PC-3 (cell line): ENCODE measurements around the gene FXYD1. TPM values are rescaled to one million over a fixed set of nuclear protein-coding genes. Genes with fewer than 3 reads are reported as not detected.

ENCODE experiments used
- ATAC-seq: fragments of 200-7000 bp; cut with Tn5 transposase; 2 replicates; pipeline ENCODE4 v1.9.1; 2020; ENCODE audit warnings: mild to moderate bottlenecking, moderate library complexity
- BruUV-seq: library from RNA; stranded (reverse); fragments of 400-500 nt; replicated peaks from 2 replicates; lab custom pipeline; 2021; lab: Mats Ljungman, UMichigan
- CTCF ChIA-PET: fragments of 300-600 bp; sonication (Branson Sonifier 250); formaldehyde crosslinking; loops from one replicate; lab custom pipeline; 2022; ENCODE audit warnings: antibody characterized with exemption; lab: Charles Lee
- POLR2A ChIA-PET: fragments of 300-600 bp; sonication (Branson Sonifier 250); formaldehyde crosslinking; loops from one replicate; lab custom pipeline; 2022; ENCODE audit warnings: antibody characterized with exemption; ENCODE audit not compliant: unreplicated experiment; lab: Charles Lee
- DNase-seq: peaks from one replicate; pipeline ENCODE4 v3.0.0-alpha.2; 2015
- H2AFZ ChIP-seq: fragments of 300-600 bp; sonication (generic); 2 replicates; pipeline ENCODE4 v1.6.0; 2016; ENCODE audit warnings: antibody characterized with exemption, low read length
- H3F3A ChIP-seq: fragments of 300-600 bp; sonication (generic); one replicate; pipeline ENCODE4 v1.6.0; 2017; ENCODE audit warnings: antibody characterized with exemption, low read length, control low read depth, mild to moderate bottlenecking; ENCODE audit not compliant: unreplicated experiment
- H3K27ac ChIP-seq: fragments of 300-600 bp; sonication (generic); 2 replicates; pipeline ENCODE4 v1.5.1; 2016; ENCODE audit warnings: mild to moderate bottlenecking, low read length
- H3K27me3 ChIP-seq: fragments of 300-600 bp; sonication (generic); 2 replicates; pipeline ENCODE4 v1.6.1; 2016; ENCODE audit warnings: low read length, mixed read lengths
- H3K36me3 ChIP-seq: fragments of 300-600 bp; sonication (generic); 2 replicates; pipeline ENCODE4 v1.6.1; 2016; ENCODE audit warnings: low read depth, mixed run types, low read length, mixed read lengths
- H3K4me1 ChIP-seq: fragments of 300-600 bp; sonication (generic); 2 replicates; pipeline ENCODE4 v1.5.1; 2016; ENCODE audit warnings: low read length; ENCODE audit not compliant: insufficient read depth
- H3K4me2 ChIP-seq: fragments of 300-600 bp; sonication (generic); 2 replicates; pipeline ENCODE4 v1.6.0; 2016; ENCODE audit warnings: low read length
- H3K4me3 ChIP-seq: fragments of 300-600 bp; sonication (generic); 2 replicates; pipeline ENCODE4 v1.5.1; 2016; ENCODE audit warnings: mild to moderate bottlenecking, low read length, mixed read lengths
- H3K79me2 ChIP-seq: fragments of 300-600 bp; sonication (generic); 2 replicates; pipeline ENCODE4 v1.6.1; 2017; ENCODE audit warnings: low read length, mixed read lengths
- H3K9ac ChIP-seq: fragments of 300-600 bp; sonication (generic); 2 replicates; pipeline ENCODE4 v1.6.0; 2016; ENCODE audit warnings: mild to moderate bottlenecking, low read length
- H3K9me2 ChIP-seq: fragments of 300-600 bp; sonication (generic); replicated peaks from 2 replicates; pipeline ENCODE4 v1.6.1; 2016; ENCODE audit warnings: mixed run types, low read length, mixed read lengths
- H3K9me3 ChIP-seq: fragments of 300-600 bp; sonication (generic); 2 replicates; pipeline ENCODE4 v1.6.1; 2016; ENCODE audit warnings: low read length, mixed read lengths
- H4K20me1 ChIP-seq: fragments of 300-600 bp; sonication (generic); 2 replicates; pipeline ENCODE4 v1.6.1; 2016; ENCODE audit warnings: low read length, mixed read lengths
- CTCF ChIP-seq: fragments of 300-600 bp; sonication (generic); conservative IDR thresholded peaks from 2 replicates; pipeline ENCODE4 v1.5.1; 2017; ENCODE audit warnings: antibody characterized with exemption, low read depth, mild to moderate bottlenecking, low read length
- EZH2 ChIP-seq: fragments of 300-600 bp; sonication (generic); IDR thresholded peaks from one replicate; pipeline ENCODE4 v1.6.1; 2017; ENCODE audit warnings: antibody characterized with exemption, mild to moderate bottlenecking, low read length; ENCODE audit not compliant: unreplicated experiment
- EZH2phosphoT487 ChIP-seq: fragments of 300-600 bp; sonication (generic); IDR thresholded peaks from 2 replicates; pipeline ENCODE4 v1.6.1; 2018; ENCODE audit warnings: mild to moderate bottlenecking, antibody characterized with exemption, low read length, borderline replicate concordance
- intact Hi-C: fragments of 100-400 bp; cut with micrococcal nuclease; formaldehyde crosslinking; loops from 2 replicates; pipeline ENCODE4 v1.9.0; 2023
- total RNA-seq: library from RNA; depleted of rRNA; stranded (reverse); fragments of >200 nt; gene quantifications from 2 replicates; pipeline ENCODE4 v1.2.3, GENCODE V29; 2014

The FXYD1 gene
- total RNA-seq, 1 experiment from 2014 or later = not detected

- ATAC-seq = no peak
- Histone ChIP-seq H3K9me3 (no peaks in the 10 kb centered on the region), H3K27me3 (no peaks in the 10 kb centered on the region), H3K9me2 (no peaks in the 10 kb centered on the region), H3K79me2 (no peaks in the 10 kb centered on the region), H3K4me3 (no peak overlapping the region), H2AFZ (no peak overlapping the region), H3F3A (no peaks in the 10 kb centered on the region), H4K20me1 (no peaks in the 10 kb centered on the region), H3K4me2 (no peak overlapping the region), H3K27ac (no peak overlapping the region), H3K9ac (no peak overlapping the region), H3K4me1 (peaks cover 2% of the 10 kb centered on the region; the same call in 1 of the 2 replicates), H3K36me3 (peaks cover 5% of the 10 kb centered on the region; the same call in 1 of the 2 replicates)
- DNase-seq = no peak
- intact Hi-C loops = no loop called here
- ChIA-PET POLR2A (no interaction called here), CTCF (no interaction called here)
- no TSS peak for BruUV-seq
- no peak for TF ChIP-seq EZH2
- no peak for TF ChIP-seq CTCF
- TF ChIP-seq EZH2phosphoT487 = no peak
These were observed 35.6 kb downstream of the FXYD1 start for GRCh38 chr19:35174226-35174625.

GRCh38 chr19:35176181-35176570, 37.6 kb downstream of the FXYD1 start:
- DNase-seq (no peak), ATAC-seq (no peak)
- POLR2A ChIA-PET = no interaction called here
- Histone ChIP-seq H3K9me3 (no peaks in the 10 kb centered on the region), H2AFZ (no peak overlapping the region), H3K36me3 (no peaks in the 10 kb centered on the region), H3K79me2 (no peaks in the 10 kb centered on the region), H3K4me2 (no peak overlapping the region), H3K27ac (no peak overlapping the region), H3K9ac (no peak overlapping the region), H3K9me2 (no peaks in the 10 kb centered on the region), H3F3A (no peaks in the 10 kb centered on the region), H3K27me3 (no peaks in the 10 kb centered on the region), H3K4me3 (no peak overlapping the region), H4K20me1 (no peaks in the 10 kb centered on the region), H3K4me1 (no peaks in the 10 kb centered on the region)
- TF ChIP-seq CTCF (no peak), EZH2phosphoT487 (no peak), EZH2 (no peak)
- BruUV-seq = no TSS peak
- CTCF ChIA-PET = no interaction called here
- intact Hi-C loops = no loop called here

- CTCF ChIA-PET = no interaction called here
- H3K9ac ChIP-seq = no peak overlapping the region
These were observed 39.0 kb downstream of the FXYD1 start for GRCh38 chr19:35177377-35178274.

More at GRCh38 chr19:35177377-35178274, 39.0 kb downstream of the FXYD1 start:
- no TSS peak for BruUV-seq
- no peaks in the 10 kb centered on the region for H3F3A ChIP-seq
- H3K9me3 ChIP-seq = no peaks in the 10 kb centered on the region
- no peaks in the 10 kb centered on the region for H3K27me3 ChIP-seq
- ATAC-seq = no peak
- H3K4me3 ChIP-seq = no peak overlapping the region
- no peaks in the 10 kb centered on the region for H3K9me2 ChIP-seq
- no peaks in the 10 kb centered on the region for H4K20me1 ChIP-seq
- H3K36me3 ChIP-seq = no peaks in the 10 kb centered on the region
- no peak overlapping the region for H3K4me2 ChIP-seq
- H3K79me2 ChIP-seq = no peaks in the 10 kb centered on the region
- H3K4me1 ChIP-seq = no peaks in the 10 kb centered on the region
- H3K27ac ChIP-seq = no peak overlapping the region
- POLR2A ChIA-PET = no interaction called here
- no peak overlapping the region for H2AFZ ChIP-seq
- TF ChIP-seq EZH2 = no peak
- TF ChIP-seq EZH2phosphoT487 = no peak
- TF ChIP-seq CTCF = no peak
- no peak for DNase-seq
- intact Hi-C loops = no loop called here
